Measurements from ENCODE around the gene MRTFA. TPM values are rescaled to one million over a fixed set of nuclear protein-coding genes. Genes with fewer than 3 reads are reported as not detected.

MRTFA gene
- total and polyA plus RNA-seq, 9 of the 15 experiments (the other 6 are each of a cell fraction or from before 2014, with no cell fraction given) = 0.84 to 21.1 (median 3.7) TPM

DNA sequence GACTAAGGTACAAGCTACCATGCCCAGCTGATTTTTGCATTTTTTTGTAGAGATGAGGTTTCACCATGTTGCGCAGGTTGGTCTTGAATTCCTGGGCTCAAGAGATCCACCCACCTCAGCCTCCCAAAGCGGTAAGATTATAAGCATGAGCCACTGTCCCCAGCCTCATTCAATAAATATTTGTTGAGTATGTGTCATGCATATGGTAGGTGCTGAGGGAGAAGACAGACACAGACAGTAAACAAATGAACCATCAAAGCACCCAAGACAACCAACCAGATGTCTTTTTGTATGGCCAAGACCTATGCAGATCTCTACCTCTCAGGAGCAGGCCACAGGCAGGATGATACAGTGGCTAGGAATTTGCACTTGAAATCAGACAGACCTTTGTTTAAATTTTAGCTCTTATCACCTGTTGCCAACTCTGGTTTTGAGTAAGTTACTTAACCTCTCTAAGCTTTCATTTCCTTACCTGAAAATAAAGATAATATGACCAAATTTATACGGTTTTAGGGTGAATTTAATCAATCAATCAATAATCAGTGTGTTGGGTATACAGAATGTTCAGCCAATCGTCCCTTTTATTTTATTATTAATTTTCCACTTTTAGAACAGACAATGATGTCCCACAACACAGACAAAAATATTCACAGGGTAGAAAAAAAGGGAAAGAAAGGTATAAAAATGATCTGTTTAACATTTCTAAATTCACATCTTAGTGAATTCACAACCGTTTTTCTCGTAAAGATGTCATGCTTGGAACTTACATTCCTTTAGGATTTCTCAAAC lies 137.9 kb downstream of the MRTFA start (continued):
- TF ChIP-seq DIDO1 (tag; IDR thresholded peaks at IDR 0.05; ENCODE audit: low read depth) (no peak), MCM7 (IDR thresholded peaks at IDR 0.05) (no peak), BCOR (IDR thresholded peaks at IDR 0.05) (no peak)

- Histone ChIP-seq H3K27me3 (ENCODE audit: control insufficient read depth in 2 of 2, insufficient read depth in 2 of 2, low read length in 2 of 2) (no peaks in the 10 kb centered on the region), H3K4me1 (replicated peaks in 1 of 2; ENCODE audit: control insufficient read depth in 2 of 2, insufficient read depth in 2 of 2, low read length in 2 of 2) (0 out of 5 replicates have a peak, but pooled peaks cover 0 to 8% of the 10 kb centered on the region in 2 experiments), H3K9me1 (ENCODE audit: control insufficient read depth, insufficient read depth, low read length) (no peaks in the 10 kb centered on the region), H3K36me3 (ENCODE audit: control insufficient read depth, insufficient read depth, low read length) (no peaks in the 10 kb centered on the region), H2AFZ (ENCODE audit: low read depth, low read length) (no peak overlapping the region), H3K4me2 (ENCODE audit: insufficient read depth, low read length) (no peak overlapping the region), H4K20me1 (replicated peaks; ENCODE audit: control insufficient read depth, insufficient read depth, low read length) (no peaks in the 10 kb centered on the region; the same call in 1 of the 2 replicates), H3K9me3 (replicated peaks; ENCODE audit: control insufficient read depth, insufficient read depth, low read depth, low read length) (no peaks in the 10 kb centered on the region), H3K27ac (ENCODE audit: extremely low read depth, low read depth, low read length) (no peak overlapping the region), H3K9ac (ENCODE audit: insufficient read depth in 1 of 2, low read depth in 2 of 2, low read length in 2 of 2) (no peak overlapping the region), H3K79me2 (ENCODE audit: control insufficient read depth, insufficient read depth, low read length) (no peaks in the 10 kb centered on the region; the same call in 2 of the 3 replicates), H3K4me3 (no peak overlapping the region)
- TF ChIP-seq RBM25 (IDR thresholded peaks at IDR 0.05; ENCODE audit: low read depth, low read length, severe bottlenecking) = no peak
- TF ChIP-seq ARHGAP35 (IDR thresholded peaks at IDR 0.05; ENCODE audit: partially characterized antibody) = no peak
- no peak for TF ChIP-seq ZNF280B (CRISPR knock-in tag; IDR thresholded peaks at IDR 0.05)
- TF ChIP-seq E2F3 (CRISPR knock-in tag; IDR thresholded peaks at IDR 0.05) = no peak
- no peak for TF ChIP-seq HSF4 (CRISPR knock-in tag; IDR thresholded peaks at IDR 0.05; ENCODE audit: borderline replicate concordance)
- no peak for TF ChIP-seq SMARCB1 (IDR thresholded peaks at IDR 0.05; ENCODE audit: insufficient read length, low read depth)
- TF ChIP-seq TBL1XR1 (IDR thresholded peaks at IDR 0.05; ENCODE audit: low read length in 2 of 2) = no peak
- no peak for TF ChIP-seq PHF21A (IDR thresholded peaks at IDR 0.05; ENCODE audit: borderline replicate concordance, low read depth)
- ATAC-seq (no peak), DNase-seq (ENCODE audit: extremely low read depth in 1 of 4, low spot score in 3 of 4) (no peak), FAIRE-seq (no peak)
- no TSS peak for BruUV-seq (replicated peaks)
- in situ Hi-C loops (cut with MboI) (no loop called here), intact Hi-C loops (cut with micrococcal nuclease) (no loop called here)
- WGBS (ENCODE audit: insufficient coverage, low coverage, missing lambda C conversion rate) = 47% methylated on average over 2 of the region's 2 CpGs
- POLR2A ChIA-PET = interaction anchor here (0.6 kb wide), 1 partner anchor 16 kb away, joined by 4 read pairs; no protein-coding TSS in a partner anchor
- CTCF ChIA-PET (ENCODE audit: low intra/inter-chr PET ratio) = no interaction called here
Observed at GRCh38 chr22:40493441-40493840, 143.1 kb downstream of the MRTFA start.
